Breast epithelium (tissue), 3 donors: Measurements from ENCODE around the gene PCYT2.

ENCODE experiments used
- POLR2AphosphoS5 ChIP-seq, 3 donors: sonication (generic); formaldehyde crosslinking; IDR thresholded peaks; one replicate each; pipeline ENCODE4 v1.6.1; 2017; ENCODE audit warnings: antibody characterized with exemption in 3 of 3
- TF ChIP-seq, protein P1 (sequence below), 3 donors: fragments of 450-650 bp; IDR thresholded peaks; one replicate each; pipeline ENCODE4 v1.5.1; 2016 to 2017; ENCODE audit warnings: antibody characterized with exemption in 3 of 3, mild to moderate bottlenecking in 3 of 3, moderate library complexity in 3 of 3

GRCh38 chr17:81869221-81870130, 41.7 kb downstream of the PCYT2 start:
- TF ChIP-seq, protein P1, sequence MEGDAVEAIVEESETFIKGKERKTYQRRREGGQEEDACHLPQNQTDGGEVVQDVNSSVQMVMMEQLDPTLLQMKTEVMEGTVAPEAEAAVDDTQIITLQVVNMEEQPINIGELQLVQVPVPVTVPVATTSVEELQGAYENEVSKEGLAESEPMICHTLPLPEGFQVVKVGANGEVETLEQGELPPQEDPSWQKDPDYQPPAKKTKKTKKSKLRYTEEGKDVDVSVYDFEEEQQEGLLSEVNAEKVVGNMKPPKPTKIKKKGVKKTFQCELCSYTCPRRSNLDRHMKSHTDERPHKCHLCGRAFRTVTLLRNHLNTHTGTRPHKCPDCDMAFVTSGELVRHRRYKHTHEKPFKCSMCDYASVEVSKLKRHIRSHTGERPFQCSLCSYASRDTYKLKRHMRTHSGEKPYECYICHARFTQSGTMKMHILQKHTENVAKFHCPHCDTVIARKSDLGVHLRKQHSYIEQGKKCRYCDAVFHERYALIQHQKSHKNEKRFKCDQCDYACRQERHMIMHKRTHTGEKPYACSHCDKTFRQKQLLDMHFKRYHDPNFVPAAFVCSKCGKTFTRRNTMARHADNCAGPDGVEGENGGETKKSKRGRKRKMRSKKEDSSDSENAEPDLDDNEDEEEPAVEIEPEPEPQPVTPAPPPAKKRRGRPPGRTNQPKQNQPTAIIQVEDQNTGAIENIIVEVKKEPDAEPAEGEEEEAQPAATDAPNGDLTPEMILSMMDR (IDR thresholded peaks at IDR 0.05) = peak; percentile 73 to 93 (median 74)
- TF ChIP-seq POLR2AphosphoS5 (IDR thresholded peaks at IDR 0.05) = no peak
